Effector CD8-positive, alpha-beta T cell (primary cell): Measurements from ENCODE around the gene PFDN4.
"Not testable (repeated sequence)": the region's sequence is repeated elsewhere in the genome, so short reads cannot be mapped to it uniquely, and the experiment has no call there.

Source experiments
- DNase-seq: peaks from one replicate; lab custom pipeline; 2025; lab: John Stamatoyannopoulos, UW

PFDN4 gene

DNA sequence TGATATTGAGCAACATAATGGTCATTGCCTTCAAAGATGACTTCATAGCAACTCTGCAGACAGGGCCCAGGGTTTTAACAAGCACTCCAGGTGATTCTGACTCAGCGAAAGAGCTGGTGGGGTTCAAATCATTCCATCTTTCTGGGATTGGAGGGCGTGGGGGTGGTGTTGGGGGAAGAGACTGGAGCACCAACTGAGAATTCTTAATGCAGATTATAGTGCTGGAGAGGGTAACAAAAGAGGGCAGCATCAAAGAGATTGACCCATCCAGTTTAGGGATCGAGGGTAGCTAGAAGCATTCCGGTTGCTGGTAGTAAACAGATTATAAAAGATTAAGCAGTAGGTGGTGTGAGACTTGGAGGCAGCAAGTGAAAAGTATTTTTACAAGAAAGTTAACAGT lies 15.9 kb downstream of the PFDN4 start:
- DNase-seq: no peak

DNA sequence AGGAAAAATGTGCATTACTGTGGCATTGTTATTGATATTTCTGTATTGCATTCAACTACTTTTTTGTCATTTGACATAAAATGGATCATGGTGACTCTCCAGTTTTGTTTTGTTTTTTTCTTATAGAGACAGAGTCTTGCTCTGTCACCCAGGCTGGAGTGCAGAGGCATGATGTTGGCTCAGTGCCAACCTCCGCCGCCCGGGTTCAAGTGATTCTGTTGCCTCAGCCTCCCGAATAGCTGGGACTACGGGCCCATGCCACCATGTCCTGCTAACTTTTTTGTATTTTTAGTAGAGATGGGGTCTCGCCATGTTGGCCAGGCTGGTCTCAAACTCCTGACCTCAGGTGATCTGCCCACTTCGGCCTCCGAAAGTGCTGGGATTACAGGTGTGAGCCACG lies 16.8 kb downstream of the PFDN4 start:
- not testable (repeated sequence) for DNase-seq

DNA sequence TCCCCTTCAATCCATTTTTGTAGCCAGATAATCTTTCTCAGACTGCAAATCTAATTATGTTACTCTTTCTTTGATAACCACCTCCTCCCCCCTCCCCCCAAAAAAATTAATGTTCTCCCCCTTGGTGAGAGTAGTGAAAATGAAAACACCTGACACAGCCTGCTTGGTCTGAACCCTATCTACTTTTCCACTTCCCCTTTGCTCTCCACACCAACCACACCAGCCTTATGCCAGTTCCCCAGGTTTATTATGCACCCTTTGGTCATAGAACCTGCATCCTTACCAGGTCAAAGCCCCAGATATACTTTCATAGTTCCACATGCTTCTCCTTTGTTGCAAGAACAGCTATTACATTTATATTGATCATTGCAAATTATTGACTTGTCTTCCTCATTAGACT lies 19.4 kb downstream of the PFDN4 start:
- no peak for DNase-seq

DNA sequence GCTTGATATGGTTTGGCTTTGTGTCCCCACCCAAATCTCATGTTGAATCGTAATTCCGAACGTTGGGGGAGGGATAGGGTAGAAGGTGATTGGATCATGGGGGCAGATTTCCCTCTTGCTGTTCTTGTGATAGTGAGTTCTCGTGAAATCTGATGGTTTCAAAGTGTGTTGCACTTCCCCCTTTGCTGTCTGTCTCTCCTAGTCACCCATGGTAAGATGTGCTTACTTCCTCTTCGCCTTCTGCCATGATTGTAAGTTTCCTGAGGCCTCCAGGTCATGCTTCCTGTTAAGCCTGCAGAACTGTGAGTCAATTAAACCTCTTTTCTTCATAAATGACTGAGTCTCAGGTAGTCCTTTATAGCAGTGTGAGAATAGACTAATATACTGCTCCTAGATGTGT lies 19.9 kb downstream of the PFDN4 start:
- no peak for DNase-seq

DNA sequence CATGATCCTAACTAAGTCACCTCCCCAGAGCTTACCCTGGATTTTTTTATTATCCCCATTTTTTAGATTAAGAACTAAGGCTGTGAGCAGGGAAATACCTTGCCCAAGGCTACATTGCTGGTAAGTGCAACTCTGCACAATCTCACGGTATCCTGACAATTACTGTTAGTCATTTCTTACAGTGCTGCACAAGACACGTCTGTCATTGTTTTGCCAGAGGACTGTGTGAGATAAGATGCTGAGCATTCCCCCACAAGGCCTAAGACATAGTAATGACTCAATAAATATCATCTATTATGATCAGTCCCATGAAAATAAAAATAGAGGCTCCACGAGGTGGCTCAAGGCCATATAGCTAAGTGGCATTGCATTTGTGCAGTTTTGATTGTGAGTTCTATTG lies 21.0 kb downstream of the PFDN4 start:
- no peak for DNase-seq

DNA sequence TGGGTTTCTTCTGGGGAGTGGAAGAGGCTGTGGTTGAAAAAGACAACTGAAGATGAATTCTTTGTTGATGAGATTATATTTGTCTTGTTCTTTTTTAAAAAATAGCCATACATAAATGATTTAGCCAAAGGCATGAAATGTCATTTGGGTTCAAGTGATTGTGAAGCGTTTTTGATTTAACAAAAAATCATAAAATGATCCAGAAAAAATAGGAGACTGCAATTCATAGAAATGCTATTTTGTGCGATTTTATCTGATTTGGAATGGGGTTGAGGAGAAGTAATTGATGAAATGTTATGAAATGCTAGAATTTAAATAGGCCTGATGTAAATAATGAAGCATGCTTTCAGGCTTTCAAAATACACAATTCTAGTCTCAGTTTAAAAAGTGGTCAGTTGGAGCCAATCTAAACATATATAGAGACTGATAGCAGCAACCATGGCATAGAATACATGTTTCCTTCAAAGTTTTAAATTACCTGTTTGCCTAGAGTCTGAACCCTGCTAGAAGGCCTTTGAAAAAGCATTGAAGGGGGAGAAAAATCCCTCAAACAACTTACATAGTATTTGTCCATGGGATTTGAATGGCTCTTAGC lies 21.8 kb downstream of the PFDN4 start:
- no peak for DNase-seq

DNA sequence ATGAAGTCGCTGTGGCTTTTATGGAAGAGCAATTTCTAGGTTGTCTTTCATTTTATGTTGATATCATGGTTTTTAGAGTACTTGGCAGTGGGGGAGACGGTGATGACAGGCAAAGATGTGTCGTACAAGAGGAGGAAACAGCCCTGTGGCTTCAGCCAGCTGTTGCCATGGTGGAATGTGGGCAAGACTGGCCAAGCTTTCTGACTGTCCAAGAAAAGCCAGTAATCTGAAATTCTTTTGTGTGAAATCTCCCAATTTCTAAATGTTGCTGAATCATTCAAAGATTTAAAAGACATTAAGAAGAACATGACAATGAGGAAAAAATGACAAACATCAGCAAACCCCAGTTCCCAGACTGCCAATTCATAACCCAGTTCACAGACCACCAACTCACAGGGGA lies 23.1 kb downstream of the PFDN4 start:
- no peak for DNase-seq

DNA sequence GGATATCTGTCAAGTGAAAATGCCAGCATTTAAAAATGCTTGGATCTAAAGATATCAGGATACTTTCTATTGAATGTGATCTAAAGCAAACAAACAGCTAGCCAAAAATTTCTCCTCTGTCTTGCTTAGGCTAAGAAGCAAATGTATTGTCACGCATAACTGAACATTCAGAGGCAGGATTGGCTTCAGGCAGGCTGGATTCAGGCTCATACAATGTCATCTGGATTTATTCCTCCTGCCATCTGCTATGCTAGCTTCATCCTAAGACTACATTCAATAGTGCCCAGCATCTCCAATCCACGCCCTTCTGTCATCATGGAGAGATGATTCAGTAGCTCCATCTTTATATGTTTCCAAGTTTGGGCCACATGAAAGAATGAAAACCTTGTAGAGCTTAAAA lies 27.1 kb downstream of the PFDN4 start:
- no peak for DNase-seq

DNA sequence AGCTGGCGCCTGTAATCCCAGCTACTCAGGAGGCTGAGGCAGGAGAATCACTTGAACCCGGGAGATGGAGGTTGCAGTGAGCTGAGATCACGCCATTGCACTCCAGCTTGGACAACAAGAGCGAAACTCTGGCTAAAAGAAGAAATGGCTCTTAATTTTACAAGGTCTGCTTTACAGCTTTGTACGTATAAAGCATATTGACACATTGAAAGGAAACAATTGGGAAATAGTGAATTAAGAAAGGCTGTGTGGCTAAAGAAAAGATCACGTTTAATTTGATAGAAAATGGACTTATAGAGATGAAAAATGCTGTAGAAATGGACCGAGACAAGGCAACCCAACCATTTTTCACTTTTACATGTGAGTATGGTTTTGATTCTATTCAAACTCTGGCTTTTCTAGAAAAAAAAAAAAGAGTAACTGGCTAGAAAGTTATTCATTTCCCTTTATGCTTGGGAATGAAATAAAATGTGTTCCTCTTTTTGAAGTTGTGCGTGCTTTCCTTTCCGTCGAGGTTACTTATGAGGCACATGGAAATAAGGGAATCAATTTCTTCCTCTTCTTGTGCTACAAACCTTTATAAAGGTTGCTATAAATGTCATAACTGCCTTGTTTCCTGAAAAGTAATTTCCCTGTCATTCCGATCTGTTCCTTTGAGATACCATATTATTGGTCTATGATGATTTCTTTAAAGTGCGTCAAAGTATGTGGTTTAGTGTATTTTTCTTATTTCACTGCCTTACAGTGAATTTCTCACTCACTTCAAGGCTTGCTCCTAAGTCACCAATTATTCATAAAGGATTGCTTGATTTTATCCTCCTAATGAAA lies 29.4 kb downstream of the PFDN4 start:
- DNase-seq: no peak

DNA sequence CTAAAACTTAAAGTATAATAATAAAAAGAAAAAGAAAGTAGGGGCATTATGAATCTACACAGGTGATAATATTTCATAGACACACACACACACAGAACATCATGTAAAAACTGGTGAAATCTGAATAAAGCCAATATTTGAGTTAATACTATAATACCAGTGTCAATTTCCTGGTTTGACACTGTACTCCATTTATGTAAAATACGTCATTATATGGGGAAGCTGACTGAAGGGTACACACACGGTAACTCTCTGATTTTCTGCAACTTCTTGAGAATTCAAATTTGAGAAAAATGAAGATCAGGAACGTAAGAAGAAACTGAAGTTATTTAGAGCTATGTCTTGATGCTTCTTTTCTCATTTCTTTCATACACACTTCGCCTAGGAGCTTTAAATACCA lies 36.2 kb downstream of the PFDN4 start:
- DNase-seq: no peak

DNA sequence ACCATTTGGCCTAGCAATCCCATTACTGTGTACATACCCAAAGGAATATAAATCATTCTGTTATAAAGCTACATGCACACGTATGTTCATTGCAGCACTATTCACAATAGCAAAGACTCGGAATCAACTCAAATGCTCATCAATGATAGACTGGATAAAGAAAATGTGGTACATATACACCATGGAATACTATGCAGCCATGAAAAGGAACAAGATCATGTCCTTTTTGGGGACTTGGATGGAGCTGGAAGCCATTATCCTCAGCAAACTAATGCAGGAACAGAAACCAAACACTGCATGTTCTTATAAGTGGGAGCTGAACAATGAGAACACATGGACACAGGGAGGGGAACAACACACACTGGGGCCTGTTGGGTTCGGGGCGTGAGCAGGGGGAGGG lies 40.8 kb downstream of the PFDN4 start:
- not testable (repeated sequence) for DNase-seq

DNA sequence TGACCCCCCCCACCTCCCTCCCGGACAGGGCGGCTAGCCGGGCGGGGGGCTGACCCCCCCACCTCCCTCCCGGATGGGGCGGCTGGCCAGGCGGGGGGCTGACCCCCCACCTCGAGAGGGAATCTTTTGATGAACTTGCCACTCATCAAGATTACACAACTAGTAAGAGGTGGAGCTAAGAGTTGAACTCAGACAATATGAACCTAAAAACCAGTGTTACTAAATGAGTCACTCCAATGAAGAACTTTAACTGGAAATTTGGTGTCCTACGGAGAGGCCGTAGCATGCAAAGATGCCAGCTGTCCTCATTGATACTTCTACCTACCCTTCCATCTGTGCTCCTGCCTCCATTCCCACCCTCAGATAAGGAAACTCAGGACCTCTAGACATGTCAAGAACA lies 42.8 kb downstream of the PFDN4 start:
- DNase-seq: no peak

DNA sequence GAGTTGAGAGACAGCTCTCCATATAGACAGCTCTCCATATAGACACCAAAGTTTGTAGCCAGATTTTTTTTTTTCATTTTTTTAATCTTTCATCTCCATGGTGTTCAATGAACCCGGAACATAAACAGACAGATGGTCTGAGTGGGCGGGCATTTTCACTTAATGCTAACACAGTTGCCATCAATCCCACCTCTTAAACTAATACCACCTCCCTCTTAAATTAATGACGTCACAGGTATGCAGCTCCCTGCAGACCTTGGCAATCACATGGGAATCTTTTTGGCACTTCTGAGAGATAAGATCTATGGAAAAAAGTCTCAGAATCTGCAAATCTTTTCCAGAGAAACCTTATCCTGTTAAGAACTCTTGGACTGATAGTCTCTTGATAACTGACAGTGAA lies 43.2 kb downstream of the PFDN4 start:
- no peak for DNase-seq

DNA sequence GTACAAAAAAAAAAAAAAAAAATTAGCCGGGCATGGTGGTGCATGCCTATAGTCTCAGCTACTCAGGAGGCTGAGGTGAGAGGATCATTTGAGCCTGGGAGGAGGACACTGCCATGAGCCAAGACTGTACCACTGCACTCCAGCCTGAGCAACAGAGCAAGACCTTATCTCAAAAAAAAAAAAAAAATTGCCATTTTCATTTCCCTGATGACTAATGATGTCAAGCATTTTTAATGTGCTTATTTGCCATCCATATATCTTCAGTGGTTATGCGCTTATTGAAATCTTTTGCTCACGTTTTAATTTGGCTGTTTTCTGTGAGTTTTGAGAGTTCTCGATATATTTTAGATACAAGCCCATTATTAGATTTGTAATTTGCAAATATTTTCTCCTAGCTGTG lies 46.7 kb downstream of the PFDN4 start:
- no peak for DNase-seq

DNA sequence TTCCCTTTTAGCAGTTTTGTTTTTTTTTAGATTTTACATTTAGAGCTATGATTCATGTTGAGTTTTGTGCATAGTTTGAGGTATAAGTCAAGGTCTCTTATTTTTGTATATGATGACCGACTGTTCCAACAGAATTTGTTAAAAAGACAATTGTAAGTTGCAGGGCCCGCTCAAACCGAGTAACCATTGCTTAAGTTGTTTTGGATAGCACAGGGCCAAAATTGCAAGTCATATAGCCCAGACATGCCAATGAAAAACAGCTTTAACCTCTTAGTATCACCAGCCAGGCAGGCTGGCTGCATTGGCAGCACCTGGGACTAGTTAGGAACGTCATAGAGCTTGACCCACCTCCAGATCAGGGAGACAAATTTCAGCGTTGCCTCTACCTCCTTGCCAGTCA lies 47.3 kb downstream of the PFDN4 start:
- no peak for DNase-seq

DNA sequence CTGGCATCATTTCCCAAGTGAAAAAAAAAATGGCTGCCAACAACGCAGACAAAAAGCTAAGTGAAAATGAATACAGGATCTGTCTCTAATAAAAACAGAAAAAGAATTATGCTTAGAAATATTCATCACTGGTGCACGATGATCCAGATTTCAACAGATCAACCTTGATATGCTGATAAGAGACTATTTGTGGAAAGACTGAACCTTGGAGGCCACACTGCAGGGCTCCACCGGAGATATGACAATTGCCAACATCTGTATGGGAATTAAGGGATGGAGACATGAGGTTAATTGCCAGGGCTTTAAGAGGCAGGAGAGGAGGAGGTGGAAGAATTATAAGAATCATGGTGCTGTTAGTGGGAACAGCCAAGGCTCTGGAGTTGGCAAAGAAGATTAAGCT lies 48.3 kb downstream of the PFDN4 start:
- no peak for DNase-seq

DNA sequence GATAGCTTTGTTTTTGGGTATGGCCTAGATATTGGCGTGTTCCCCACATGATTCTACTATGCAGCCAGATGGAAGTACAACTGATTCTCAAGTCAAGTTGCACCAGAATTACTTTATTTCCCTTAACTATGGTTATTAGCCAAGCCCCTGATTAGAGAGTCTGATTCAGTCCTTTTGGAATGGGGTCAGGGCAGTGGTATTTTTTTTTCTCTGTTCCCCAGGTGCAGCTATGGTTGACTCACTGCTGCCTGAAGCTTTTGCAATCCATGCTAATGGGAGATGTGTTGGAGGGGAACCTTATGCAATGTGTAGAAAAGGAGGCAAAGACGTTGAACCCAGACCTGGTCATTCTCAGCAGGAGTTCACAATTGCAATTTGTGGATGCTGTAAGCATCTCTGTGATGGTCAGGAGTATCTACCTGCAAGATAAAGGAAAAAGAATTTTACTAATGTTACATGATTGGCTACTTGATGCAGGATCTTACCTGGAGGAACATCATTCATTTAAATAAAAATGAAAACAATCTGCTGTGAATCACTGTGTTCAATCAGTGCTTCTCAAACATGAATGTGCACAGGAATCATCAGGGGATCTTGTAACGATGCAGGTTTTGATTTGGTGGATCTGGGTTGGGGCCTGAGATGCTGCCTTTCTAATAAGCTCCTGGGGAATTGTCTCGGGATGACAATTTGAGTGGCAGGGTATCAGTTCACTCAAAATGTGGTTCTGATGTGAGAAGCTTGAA lies 49.4 kb downstream of the PFDN4 start:
- no peak for DNase-seq

DNA sequence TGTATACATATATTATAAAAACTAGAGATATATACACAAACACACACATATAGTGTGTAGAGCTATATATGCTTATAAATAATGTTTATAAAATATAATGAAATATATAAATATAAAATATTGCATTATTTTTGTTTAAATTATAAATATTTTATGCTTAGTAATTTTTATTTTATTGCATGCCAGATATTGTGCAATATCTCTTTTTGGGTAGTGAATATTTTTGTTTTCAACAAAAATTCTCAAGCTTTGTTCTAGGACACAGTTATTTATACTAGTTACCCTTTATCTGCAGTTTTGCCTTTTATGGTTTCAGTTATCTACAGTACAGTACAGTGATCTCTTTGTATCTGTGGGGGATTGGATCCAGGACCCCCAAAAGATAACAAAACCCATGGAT lies 52.2 kb downstream of the PFDN4 start:
- no peak for DNase-seq

DNA sequence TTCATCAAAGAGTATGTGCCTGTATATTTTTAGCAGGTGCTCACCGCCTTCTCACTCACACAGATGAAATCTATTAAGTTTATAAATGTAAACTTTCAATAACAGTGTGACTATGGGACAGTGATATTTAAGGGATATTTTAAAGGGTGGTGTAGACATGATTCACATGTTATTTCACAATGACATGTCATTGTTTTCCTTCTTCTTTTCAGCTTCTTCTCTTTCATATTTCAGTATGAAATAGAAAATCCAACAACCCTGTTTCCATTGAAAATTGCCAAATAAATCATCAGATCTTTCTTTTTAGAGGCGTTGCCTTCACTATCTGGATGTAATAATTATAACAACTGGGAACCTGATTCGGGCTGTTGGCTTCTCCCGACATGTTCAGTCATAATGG lies 54.8 kb downstream of the PFDN4 start:
- DNase-seq: no peak

DNA sequence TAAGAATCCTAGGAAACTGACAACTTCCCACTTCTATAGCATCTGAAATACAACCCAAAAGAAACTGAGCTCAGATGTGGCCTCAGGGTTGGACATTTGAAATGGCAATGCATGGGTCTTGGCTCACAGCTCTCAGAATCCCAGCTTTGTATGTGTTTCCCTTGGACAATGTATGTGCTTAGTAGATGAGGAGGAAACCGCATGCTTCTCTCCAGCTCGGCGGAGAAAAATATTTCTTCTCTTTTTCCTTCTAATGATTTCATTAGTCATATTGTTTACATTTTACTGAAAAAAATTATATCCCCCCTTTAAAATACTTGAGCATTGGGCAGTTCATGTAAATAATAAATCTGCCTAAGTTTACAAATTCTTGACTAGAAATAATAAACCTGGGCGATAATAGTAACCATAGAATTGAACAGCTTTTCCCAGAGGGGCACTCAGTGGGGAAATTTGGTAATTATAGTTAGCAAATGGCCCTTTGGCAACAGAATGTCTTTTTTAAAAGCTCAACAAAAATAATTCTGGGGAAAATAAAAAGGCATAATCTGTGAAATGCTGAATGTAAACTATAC lies 55.3 kb downstream of the PFDN4 start:
- no peak for DNase-seq

DNA sequence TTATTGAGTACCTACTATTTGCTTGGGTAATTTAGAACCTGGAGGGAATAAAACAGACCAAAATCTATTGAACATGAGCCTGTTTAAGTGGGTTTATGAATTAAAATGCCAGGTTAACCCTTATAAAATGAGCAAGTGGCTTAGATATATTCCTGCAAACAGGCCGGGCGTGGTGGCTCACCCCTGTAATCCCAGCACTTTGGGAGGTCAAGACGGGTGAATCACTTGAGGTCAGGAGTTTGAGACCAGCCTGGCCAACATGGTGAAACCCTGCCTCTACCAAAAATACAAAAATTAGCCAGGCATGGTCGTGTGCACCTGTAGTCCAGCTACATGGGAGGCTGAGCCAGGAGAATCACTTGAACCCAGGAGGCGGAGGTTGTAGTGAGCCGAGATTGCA lies 57.9 kb downstream of the PFDN4 start:
- not testable (repeated sequence) for DNase-seq

DNA sequence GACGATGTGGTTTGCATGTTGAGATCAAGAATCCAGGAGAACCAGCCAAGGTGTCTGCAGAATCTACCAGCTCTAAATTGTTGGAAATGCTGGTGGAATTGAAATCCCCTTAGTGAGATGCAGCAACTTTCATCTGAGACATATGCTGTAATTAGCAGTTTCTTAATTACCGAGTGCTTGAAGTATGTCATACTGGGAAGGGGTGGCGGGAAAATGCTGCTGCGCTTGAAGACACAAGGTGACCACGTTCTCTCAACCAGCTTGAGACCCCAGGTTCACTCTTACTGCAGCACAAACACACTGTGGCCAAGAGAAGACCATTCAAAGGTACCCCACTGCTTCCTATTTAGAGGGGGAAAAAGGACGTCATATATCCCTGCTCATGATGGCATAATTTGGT lies 59.0 kb downstream of the PFDN4 start:
- no peak for DNase-seq

DNA sequence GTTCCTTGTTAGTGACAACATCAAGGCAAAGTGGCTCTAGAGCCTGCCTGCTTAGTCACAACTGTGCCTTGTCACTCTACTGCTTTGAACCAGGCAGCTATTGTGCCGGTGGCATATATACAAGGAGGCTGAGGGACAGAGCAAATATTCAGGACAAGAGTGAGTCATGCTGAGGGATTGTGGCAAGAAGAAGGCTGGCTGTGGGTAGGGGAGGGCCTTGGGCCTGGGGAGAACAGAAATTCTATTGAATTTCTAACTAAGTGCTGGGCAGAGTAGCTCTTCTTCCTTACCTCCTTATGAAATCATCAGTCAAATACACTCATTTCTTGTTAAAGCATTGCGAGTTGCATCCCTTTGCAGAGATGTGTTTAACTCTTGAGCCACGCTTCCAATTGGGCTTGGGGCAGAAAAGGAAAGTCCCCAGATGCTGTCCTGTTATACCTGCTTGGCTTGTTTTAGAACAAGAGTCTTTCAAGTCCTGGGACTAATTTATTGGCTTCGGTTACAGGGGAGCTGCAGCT lies 59.7 kb downstream of the PFDN4 start:
- DNase-seq: no peak
